K562 (cell line): ENCODE results near the gene DPH7. TPM values are rescaled to one million over a fixed set of nuclear protein-coding genes. Genes with fewer than 3 reads are reported as not detected.

Experiments used
- FOXP4 ChIP-seq: sonication (generic); formaldehyde crosslinking; IDR thresholded peaks from 2 replicates; pipeline ENCODE4 v1.8.0; 2022; ENCODE audit warnings: mild to moderate bottlenecking, missing genetic modification reagents, borderline replicate concordance
- NFIC ChIP-seq: fragments of 450-650 bp; IDR thresholded peaks from 2 replicates; pipeline ENCODE4 v1.6.1; 2017; ENCODE audit warnings: mild to moderate bottlenecking, inconsistent platforms
- NFIX ChIP-seq: fragments of 250-450 bp; sonication (Bioruptor Pico); IDR thresholded peaks from 2 replicates; pipeline ENCODE4 v1.4.0; 2020; ENCODE audit warnings: low read depth, mild to moderate bottlenecking, moderate library complexity
- POLR2H ChIP-seq: IDR thresholded peaks from 2 replicates; pipeline ENCODE4 v1.6.1; 2016; ENCODE audit warnings: missing genetic modification characterization, low read depth, mild to moderate bottlenecking, control low read depth, missing compliant biosample characterization, moderate library complexity
- TFAP4 ChIP-seq: sonication (generic); formaldehyde crosslinking; IDR thresholded peaks from 2 replicates; pipeline ENCODE4 v1.8.0; 2022; ENCODE audit warnings: missing genetic modification reagents, mild to moderate bottlenecking, moderate library complexity, borderline replicate concordance
- THAP12 ChIP-seq: fragments of 250-450 bp; sonication (Bioruptor Pico); IDR thresholded peaks from 2 replicates; pipeline ENCODE4 v1.9.0; 2021; ENCODE audit warnings: mild to moderate bottlenecking, inconsistent platforms
- ZKSCAN8 ChIP-seq: fragments of 200-800 bp; sonication (Bioruptor generic); IDR thresholded peaks from 2 replicates; pipeline ENCODE4 v1.6.1; 2016; ENCODE audit warnings: missing genetic modification characterization, missing compliant biosample characterization
- ZNF384 ChIP-seq: IDR thresholded peaks from 2 replicates; pipeline ENCODE4 v1.6.1; 2012; ENCODE audit warnings: low read depth, low read length, improper control_type of control experiment
- ZNF696 ChIP-seq: fragments of 250-450 bp; sonication (Bioruptor Pico); conservative IDR thresholded peaks from 2 replicates; pipeline ENCODE4 v1.4.0; 2020; ENCODE audit warnings: mild to moderate bottlenecking, moderate library complexity
- polyA plus RNA-seq, 8 experiments: library from polyadenylated mRNA; depleted of rRNA in 4 of 8; stranded (reverse) in 5 of 8; unstranded in 3 of 8; fragments of >200 nt; fragmentation: Nextera tagmentation in 2 of 8; fragmentation: Illumina TruSeq in 1 of 8; extraction: Ambion mirVana in 2 of 8; extraction: Trizol in 1 of 8; gene quantifications; 2 replicates each; pipeline versions ENCODE4 v1.2.1 to v1.2.3, GENCODE V29; 2011 to 2014; ENCODE audit warnings: inconsistent platforms in 1 of 8, missing spikeins in 1 of 8
- total RNA-seq, 7 experiments: library from RNA; depleted of rRNA in 6 of 7; stranded (reverse); fragments of >200 nt in 6 of 7; fragmentation: Illumina TruSeq in 2 of 7; extraction: Trizol in 2 of 7; gene quantifications; 2 replicates each; pipeline versions ENCODE4 v1.2.1 to v1.2.3, GENCODE V29; 2011 to 2021; ENCODE audit warnings: low replicate concordance in 1 of 7

The DPH7 gene
- total and polyA plus RNA-seq, 9 of the 15 experiments (the other 6 are each of a cell fraction or from before 2014, with no cell fraction given), result 13.9 to 68.6 (median 41.3) TPM

GRCh38 chr9:137590469-137591383, 12.0 kb upstream of the DPH7 start, which contains the start of gene ZMYND19 (continued):
- TF ChIP-seq FOXP4 (CRISPR knock-in tag) (no peak), TFAP4 (CRISPR knock-in tag) (no peak; the same call in 1 of the 2 replicates), POLR2H (no peak), NFIC (0 out of 2 replicates have a peak, but pooled peaks have one; percentile 12), ZKSCAN8 (no peak), ZNF696 (CRISPR knock-in tag) (no peak), ZNF384 (peak; percentile 89), NFIX (CRISPR knock-in tag) (no peak), THAP12 (CRISPR knock-in tag) (no peak)
